ENCODE results near the gene STX4.

Gene STX4

GRCh38 chr16:31085411-31085810, 52.1 kb downstream of the STX4 start:
- no peak for DNase-seq

- no peak for DNase-seq
Measured at GRCh38 chr16:31085873-31086628, 52.7 kb downstream of the STX4 start.

DNA sequence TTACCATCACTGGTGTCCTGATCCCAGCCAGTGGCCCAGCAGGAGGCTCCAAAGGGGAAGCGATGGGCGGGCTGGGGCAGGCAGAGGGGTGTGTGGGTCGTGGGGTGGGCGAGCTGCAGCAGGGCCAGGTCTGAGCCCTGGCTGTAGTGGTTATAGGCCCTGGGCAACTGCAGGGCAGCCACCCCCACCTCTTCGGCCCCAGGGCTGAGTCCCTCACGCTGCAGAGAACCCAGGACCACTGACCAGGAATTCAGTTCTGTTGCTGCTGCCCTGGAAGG, 53.2 kb downstream of the STX4 start:
- DNase-seq: no peak

DNA sequence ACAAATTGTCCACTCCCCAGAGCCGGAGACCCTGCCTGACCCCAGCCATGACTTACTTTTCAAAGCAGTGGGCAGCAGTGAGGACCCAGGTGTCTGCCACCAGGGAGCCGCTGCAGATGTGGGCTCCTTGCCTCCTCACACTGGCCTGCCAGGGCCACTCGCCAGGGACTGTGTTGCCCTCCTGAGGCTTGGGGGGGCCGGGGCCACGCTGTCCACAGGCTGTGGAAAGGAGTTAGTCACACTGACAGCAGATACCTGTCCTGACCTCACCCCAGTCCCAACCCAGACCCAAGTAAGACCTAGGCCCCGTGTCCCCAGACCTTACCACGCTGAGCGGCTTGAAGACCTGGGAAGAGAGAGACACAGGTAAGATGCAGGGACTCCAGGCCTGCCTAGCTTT, 54.1 kb downstream of the STX4 start:
- no peak for DNase-seq

GRCh38 chr16:31087971-31088370, 54.6 kb downstream of the STX4 start:
- no peak for DNase-seq

GRCh38 chr16:31088459-31089183, 55.3 kb downstream of the STX4 start, which contains the start of gene PRSS53:
Gene PRSS53, minus strand, starts transcription at chr16:31088943. Its CDS starts 134 bp downstream, at chr16:31088809.
- no peak for DNase-seq

- no peak for DNase-seq
Measured at GRCh38 chr16:31089199-31089598, 55.8 kb downstream of the STX4 start.

Measured in NCI-H2107 (cell line).